Adrenal gland (tissue), 5 donors: Measurements from ENCODE around the gene HERC5.

Source experiments
- CTCF ChIP-seq, 6 experiments: fragments of 450-650 bp in 4 of 6; fragments of 200-600 bp in 2 of 6; sonication (generic) in 1 of 6; IDR thresholded peaks; 1 replicate in 5 of 6; 2 replicates in 1 of 6; pipeline versions ENCODE4 v1.5.1 to v1.8.0; 2016 to 2021; ENCODE audit warnings: antibody characterized with exemption in 6 of 6, mild to moderate bottlenecking in 2 of 6, moderate library complexity in 1 of 6
- POLR2A ChIP-seq, 2 donors: fragments of 450-650 bp; IDR thresholded peaks; one replicate each; pipeline ENCODE4 v1.6.1; 2017; ENCODE audit warnings: antibody characterized with exemption in 2 of 2, mild to moderate bottlenecking in 2 of 2, moderate library complexity in 1 of 2
- donor health status: DM: no; HTN: no; CAD: no.

GRCh38 chr4:88446124-88446523 is 10.8 kb upstream of the HERC5 start:
- TF ChIP-seq CTCF (IDR thresholded peaks at IDR 0.05) (no peak), POLR2A (IDR thresholded peaks at IDR 0.05) (no peak)
